ENCODE results near the gene C3orf22. TPM values are rescaled to one million over a fixed set of nuclear protein-coding genes. Genes with fewer than 3 reads are reported as not detected.

C3orf22 gene
- polyA plus RNA-seq, 1 donor, result 0.63 TPM

DNA sequence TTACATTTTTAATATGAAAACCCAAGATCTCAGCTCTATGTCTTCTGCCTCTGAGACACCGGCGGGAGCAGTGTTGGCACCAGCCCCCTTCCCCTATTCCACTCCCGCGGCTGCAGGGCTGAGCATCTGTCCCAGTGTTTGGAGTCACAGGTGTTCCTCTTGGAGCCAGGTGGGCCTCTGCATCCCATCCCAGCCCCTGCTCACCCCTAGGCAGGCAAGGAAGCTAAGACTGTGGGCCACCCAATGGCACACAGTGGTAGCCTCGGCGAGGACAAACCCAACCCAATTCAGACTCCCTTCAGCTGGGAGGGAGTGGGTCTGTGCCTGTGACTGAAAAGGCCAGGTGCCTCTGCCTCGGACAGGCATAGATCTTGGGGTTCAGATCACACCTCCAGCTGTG is 31.7 kb downstream of the C3orf22 start:
- H3K27me3 ChIP-seq (ENCODE audit: control insufficient read depth, insufficient read depth, low read length), result peaks cover 6% of the 10 kb centered on the region
- no CpG with 5 or more reads among the region's 7 CpGs for WGBS (ENCODE audit: insufficient coverage, low lambda C conversion rate)
- peak overlapping the region; percentile 96 for H3K27ac ChIP-seq (ENCODE audit: low read length)
- H3K36me3 ChIP-seq (ENCODE audit: control insufficient read depth, insufficient read depth, low read length), result peaks cover 10% of the 10 kb centered on the region
- H3K9me3 ChIP-seq (ENCODE audit: control insufficient read depth, low read depth, low read length), result no peaks in the 10 kb centered on the region
- no peak for DNase-seq
- H3K4me3 ChIP-seq (ENCODE audit: low read length), result no peak overlapping the region
- peaks cover 68% of the 10 kb centered on the region for H3K4me1 ChIP-seq (ENCODE audit: control insufficient read depth, insufficient read depth, low read length)

DNA sequence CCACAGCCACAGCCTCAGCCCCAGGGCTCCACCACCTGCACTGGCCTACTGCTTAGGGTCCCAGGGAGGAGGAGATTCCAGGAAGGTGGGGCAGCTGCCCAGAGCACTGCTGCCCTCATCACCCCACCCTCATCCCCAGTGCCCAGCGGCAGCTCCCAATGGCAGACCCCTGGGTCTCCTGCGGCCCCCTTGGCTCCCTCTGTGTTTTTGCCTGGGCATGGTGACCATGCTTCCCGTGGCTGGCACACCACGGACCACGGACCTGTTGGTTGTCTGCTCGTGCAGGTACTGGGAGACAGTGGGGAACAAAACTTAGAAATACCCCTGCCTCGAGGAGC is 32.1 kb downstream of the C3orf22 start:
- Histone ChIP-seq H3K27me3 (ENCODE audit: control insufficient read depth, insufficient read depth, low read length) (peaks cover 6% of the 10 kb centered on the region), H3K9me3 (ENCODE audit: control insufficient read depth, low read depth, low read length) (no peaks in the 10 kb centered on the region), H3K4me1 (ENCODE audit: control insufficient read depth, insufficient read depth, low read length) (peaks cover 68% of the 10 kb centered on the region), H3K36me3 (ENCODE audit: control insufficient read depth, insufficient read depth, low read length) (peaks cover 10% of the 10 kb centered on the region), H3K4me3 (ENCODE audit: low read length) (no peak overlapping the region), H3K27ac (ENCODE audit: low read length) (peak overlapping the region; percentile 96)
- no CpG with 5 or more reads among the region's 7 CpGs for WGBS (ENCODE audit: insufficient coverage, low lambda C conversion rate)
- DNase-seq, result no peak

DNA sequence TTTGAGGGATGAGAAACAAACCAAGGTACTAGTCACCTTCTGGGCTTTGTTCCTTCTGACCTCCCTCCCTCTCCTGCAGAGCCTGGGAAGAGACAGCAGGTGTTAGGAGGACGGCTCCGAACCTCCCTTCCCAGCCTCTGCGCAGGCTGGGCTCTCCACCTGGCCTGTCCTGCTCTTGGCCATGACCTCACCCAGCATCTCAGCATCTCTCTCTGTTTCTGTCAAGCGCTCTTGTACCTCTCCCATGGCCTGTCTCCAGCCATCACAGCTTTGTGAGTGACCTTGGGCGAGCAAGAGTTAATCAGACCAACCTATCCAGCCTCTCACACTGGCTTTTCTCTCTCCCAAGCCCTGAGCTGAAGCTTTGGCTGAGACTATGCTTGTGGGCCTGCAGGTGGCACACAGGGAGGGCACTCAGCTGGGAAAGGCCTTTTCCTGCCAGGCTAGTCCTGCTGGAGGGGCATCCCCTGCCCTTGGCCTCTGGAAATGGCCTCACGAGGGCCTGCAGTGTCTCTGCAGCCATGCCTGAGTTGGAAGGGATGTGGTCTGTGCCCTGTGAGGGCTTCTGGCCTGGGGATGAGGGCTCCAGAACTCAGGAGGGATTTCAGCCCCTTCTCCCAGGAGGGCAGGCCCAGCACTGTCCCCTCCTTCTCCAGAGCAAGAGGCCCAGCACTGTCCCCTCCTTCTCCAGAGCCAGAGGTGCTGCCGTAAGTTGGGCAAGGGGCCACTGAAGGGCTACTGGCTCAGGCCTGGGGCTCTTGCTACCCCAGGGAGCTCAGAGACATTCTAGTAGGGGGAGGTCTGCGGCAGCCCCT is 32.7 kb downstream of the C3orf22 start:
- Histone ChIP-seq H3K4me1 (ENCODE audit: control insufficient read depth, insufficient read depth, low read length) (peaks cover 67% of the 10 kb centered on the region), H3K27ac (ENCODE audit: low read length) (peak overlapping the region; percentile 91), H3K9me3 (ENCODE audit: control insufficient read depth, low read depth, low read length) (no peaks in the 10 kb centered on the region), H3K27me3 (ENCODE audit: control insufficient read depth, insufficient read depth, low read length) (peaks cover 6% of the 10 kb centered on the region), H3K36me3 (ENCODE audit: control insufficient read depth, insufficient read depth, low read length) (peaks cover 10% of the 10 kb centered on the region), H3K4me3 (ENCODE audit: low read length) (peak overlapping the region; percentile 59)
- DNase-seq, result no peak
- no CpG with 5 or more reads among the region's 8 CpGs for WGBS (ENCODE audit: insufficient coverage, low lambda C conversion rate)

DNA sequence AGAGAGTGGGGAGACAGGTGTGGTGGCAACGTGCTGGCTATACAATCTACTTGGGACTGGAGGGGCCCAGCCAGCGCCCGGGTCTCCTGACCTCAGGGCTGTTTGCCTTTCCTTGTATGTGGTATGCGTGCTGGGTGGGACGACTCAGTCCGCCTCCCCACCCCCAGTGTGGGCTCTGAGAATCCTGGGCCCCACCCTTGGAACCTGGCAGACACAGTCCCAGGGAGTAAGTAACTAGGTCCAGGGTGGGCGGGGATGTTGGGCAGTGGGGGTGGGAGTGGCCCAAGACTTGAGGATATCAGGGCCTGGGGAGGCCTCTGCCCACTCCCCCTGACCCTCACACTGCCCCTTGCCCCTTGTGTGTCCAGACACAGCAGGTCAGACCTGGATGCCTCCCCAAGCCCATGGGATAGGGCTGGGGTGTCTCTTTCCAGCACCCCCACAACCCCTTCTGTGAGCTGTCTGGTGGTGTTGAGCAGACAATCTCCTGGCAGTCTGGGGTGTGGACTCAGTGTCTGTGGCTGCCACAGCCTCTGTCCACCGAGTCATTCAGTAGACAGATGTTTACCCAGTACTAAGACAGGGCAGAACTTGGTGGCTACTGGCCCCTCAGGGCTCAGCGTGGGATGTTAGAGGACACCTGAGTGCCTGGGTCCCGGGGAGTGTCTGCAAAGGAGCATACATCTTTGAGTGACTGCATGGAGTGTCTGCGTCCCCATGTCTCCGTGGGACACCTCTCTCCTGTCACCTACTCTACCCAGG is 33.5 kb downstream of the C3orf22 start:
- peak; percentile 83 to 89 for DNase-seq
- H3K9me3 ChIP-seq (ENCODE audit: control insufficient read depth, low read depth, low read length), result no peaks in the 10 kb centered on the region
- peaks cover 59% of the 10 kb centered on the region for H3K4me1 ChIP-seq (ENCODE audit: control insufficient read depth, insufficient read depth, low read length)
- no CpG with 5 or more reads among the region's 12 CpGs for WGBS (ENCODE audit: insufficient coverage, low lambda C conversion rate)
- H3K27ac ChIP-seq (ENCODE audit: low read length), result peak overlapping the region; percentile 91
- peaks cover 10% of the 10 kb centered on the region for H3K36me3 ChIP-seq (ENCODE audit: control insufficient read depth, insufficient read depth, low read length)
- H3K27me3 ChIP-seq (ENCODE audit: control insufficient read depth, insufficient read depth, low read length), result peaks cover 6% of the 10 kb centered on the region
- H3K4me3 ChIP-seq (ENCODE audit: low read length), result peak overlapping the region; percentile 59

DNA sequence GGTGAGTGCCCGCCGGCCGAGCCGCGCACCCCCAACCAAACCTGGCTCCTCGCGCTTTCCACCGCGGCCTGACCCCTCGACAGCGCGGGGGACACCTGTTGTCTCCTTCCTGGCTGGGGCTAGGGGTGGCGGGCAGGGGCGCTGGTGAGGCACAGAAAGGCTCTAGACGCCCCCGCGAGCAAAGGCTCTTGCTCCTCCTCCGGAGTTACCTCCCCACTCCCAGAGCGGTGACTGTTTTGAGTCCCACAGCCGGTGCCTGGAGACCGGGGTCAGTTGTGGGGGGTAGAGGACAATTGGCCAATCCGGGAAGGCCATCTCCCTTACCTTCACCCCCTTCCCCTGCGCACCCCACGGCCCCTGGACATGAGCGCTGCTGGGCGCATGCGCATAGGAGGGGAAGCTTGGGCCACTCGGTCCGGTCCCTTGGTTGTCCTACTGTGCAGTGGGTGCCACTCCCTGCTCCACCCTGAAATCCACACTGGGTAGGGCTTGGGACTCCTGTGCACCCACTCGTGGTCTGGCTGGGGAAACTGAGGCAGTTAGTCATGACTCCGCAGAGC is 34.2 kb downstream of the C3orf22 start:
- Histone ChIP-seq H3K36me3 (ENCODE audit: control insufficient read depth, insufficient read depth, low read length) (peaks cover 10% of the 10 kb centered on the region), H3K9me3 (ENCODE audit: control insufficient read depth, low read depth, low read length) (no peaks in the 10 kb centered on the region), H3K27me3 (ENCODE audit: control insufficient read depth, insufficient read depth, low read length) (peaks cover 6% of the 10 kb centered on the region), H3K27ac (ENCODE audit: low read length) (peak overlapping the region; percentile 91), H3K4me1 (ENCODE audit: control insufficient read depth, insufficient read depth, low read length) (peaks cover 52% of the 10 kb centered on the region), H3K4me3 (ENCODE audit: low read length) (peak overlapping the region; percentile 59)
- no CpG with 5 or more reads among the region's 31 CpGs for WGBS (ENCODE audit: insufficient coverage, low lambda C conversion rate)
- peak; percentile 44 to 80 for DNase-seq

DNA sequence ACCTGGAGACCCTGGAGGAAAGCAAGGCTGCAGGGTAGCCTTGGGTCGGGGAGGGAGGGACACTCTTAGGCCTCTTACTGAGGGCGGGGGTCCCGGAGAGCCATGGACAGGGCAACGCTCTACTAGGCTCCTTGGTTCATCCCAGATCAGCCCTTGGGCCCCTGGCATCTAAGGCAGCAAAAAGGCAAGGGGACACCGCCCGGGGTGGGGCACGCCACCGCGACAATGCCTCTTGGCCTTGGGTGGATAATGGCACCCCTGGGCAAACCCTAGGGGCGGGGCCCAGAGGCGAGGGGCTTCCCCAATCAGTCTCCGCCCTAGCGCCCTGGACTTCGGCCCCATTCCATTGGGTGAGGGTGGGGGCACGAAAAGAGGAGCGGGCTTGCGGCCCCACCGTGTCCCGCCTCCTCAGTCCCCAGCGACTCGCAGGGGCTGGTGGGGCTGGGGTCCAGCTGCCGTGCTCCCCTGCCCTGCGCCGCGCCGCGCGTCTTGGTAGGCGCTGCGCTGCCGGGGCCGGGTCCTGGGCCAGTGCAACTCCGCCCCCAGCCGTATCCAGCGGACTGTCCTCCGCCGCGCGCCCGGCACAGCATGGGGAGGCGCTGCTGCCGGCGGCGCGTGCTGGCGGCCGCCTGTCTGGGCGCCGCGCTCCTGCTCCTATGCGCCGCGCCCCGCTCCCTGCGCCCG is 34.8 kb downstream of the C3orf22 start, which contains the start of gene CHST13:
CHST13 (plus strand) TSS at position 411 of the 684 bp plus-strand sequence; CDS start at position 589, 178 bp downstream.
- H3K27me3 ChIP-seq (ENCODE audit: control insufficient read depth, insufficient read depth, low read length), result peaks cover 6% of the 10 kb centered on the region
- H3K4me1 ChIP-seq (ENCODE audit: control insufficient read depth, insufficient read depth, low read length), result peaks cover 46% of the 10 kb centered on the region
- DNase-seq, result peak; percentile 89 to 97
- peaks cover 10% of the 10 kb centered on the region for H3K36me3 ChIP-seq (ENCODE audit: control insufficient read depth, insufficient read depth, low read length)
- H3K27ac ChIP-seq (ENCODE audit: low read length), result peak within 1 kb of the TSS; percentile 91
- WGBS (ENCODE audit: insufficient coverage, low lambda C conversion rate), result no CpG with 5 or more reads among the region's 56 CpGs
- peak within 1 kb of the TSS; percentile 59 for H3K4me3 ChIP-seq (ENCODE audit: low read length)
- H3K9me3 ChIP-seq (ENCODE audit: control insufficient read depth, low read depth, low read length), result no peaks in the 10 kb centered on the region

DNA sequence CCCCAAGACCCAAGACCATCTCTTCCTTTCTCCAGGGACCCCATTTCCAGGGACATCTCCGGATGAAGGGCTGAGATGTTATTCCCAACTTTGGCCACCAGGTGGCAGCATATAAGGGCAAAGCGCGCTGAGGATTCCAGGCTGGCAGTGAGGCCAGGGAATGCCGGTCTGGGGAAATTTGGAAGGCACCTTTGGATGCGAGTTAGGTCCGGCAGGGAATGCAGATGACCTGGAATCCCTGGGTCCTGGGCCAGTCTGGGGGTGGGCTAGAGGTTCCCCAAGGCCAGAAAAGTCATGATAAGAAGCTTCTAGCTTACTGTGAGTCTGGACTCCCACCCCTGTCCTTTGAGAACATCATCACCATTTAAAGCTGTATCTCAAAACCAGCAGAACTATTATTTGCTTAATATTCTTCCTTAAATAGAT is 36.4 kb downstream of the C3orf22 start:
- peaks cover 32% of the 10 kb centered on the region for H3K4me1 ChIP-seq (ENCODE audit: control insufficient read depth, insufficient read depth, low read length)
- peaks cover 10% of the 10 kb centered on the region for H3K36me3 ChIP-seq (ENCODE audit: control insufficient read depth, insufficient read depth, low read length)
- no peak overlapping the region for H3K4me3 ChIP-seq (ENCODE audit: low read length)
- no peak overlapping the region for H3K27ac ChIP-seq (ENCODE audit: low read length)
- no peaks in the 10 kb centered on the region for H3K9me3 ChIP-seq (ENCODE audit: control insufficient read depth, low read depth, low read length)
- peak in 1 of 2 donors; percentile 55 for DNase-seq
- whole genome bisulfite sequencing (ENCODE audit: insufficient coverage, low lambda C conversion rate), result no CpG with 5 or more reads among the region's 6 CpGs
- H3K27me3 ChIP-seq (ENCODE audit: control insufficient read depth, insufficient read depth, low read length), result peaks cover 6% of the 10 kb centered on the region

DNA sequence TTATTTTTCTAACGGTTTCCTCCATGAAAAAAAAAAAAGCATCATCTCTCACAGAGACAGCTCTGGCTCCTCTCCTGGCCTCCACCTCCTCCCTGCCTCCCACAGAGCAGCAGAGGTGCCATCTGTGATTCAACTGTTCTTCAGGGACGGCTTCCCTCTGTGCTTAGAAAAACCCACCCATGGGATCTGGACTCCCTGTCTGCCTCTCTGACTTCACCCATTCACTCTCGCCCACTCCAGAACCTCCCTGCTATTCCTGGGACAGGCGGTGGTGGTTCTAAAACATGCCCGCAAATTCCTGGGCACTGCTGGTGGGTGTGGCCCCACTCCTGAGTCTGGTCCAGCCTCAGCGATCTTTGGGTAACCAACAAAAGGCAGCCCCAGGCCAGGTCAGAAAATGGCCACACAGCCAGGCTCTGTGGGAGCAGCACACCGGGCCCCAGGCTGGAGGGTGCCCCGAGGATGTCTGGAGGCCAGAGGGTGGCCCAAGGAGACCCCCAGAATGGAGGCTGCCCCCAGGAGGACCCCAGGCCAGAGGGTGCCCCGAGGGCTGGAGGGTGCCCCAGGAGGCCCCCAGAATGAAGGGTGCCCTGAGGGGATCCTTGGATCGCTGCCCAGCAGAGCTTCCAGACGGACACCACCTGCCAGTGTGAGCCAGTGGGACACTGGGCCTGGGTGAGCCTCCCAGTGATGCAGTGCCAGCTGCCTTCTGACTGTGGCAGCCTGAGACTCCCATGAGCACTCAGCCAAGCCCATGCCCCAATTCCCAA is 37.4 kb downstream of the C3orf22 start:
- Histone ChIP-seq H3K9me3 (ENCODE audit: control insufficient read depth, low read depth, low read length) (no peaks in the 10 kb centered on the region), H3K36me3 (ENCODE audit: control insufficient read depth, insufficient read depth, low read length) (peaks cover 3% of the 10 kb centered on the region), H3K4me3 (ENCODE audit: low read length) (no peak overlapping the region), H3K4me1 (ENCODE audit: control insufficient read depth, insufficient read depth, low read length) (peaks cover 22% of the 10 kb centered on the region), H3K27me3 (ENCODE audit: control insufficient read depth, insufficient read depth, low read length) (peaks cover 6% of the 10 kb centered on the region), H3K27ac (ENCODE audit: low read length) (no peak overlapping the region)
- no peak for DNase-seq
- no CpG with 5 or more reads among the region's 11 CpGs for WGBS (ENCODE audit: insufficient coverage, low lambda C conversion rate)

DNA sequence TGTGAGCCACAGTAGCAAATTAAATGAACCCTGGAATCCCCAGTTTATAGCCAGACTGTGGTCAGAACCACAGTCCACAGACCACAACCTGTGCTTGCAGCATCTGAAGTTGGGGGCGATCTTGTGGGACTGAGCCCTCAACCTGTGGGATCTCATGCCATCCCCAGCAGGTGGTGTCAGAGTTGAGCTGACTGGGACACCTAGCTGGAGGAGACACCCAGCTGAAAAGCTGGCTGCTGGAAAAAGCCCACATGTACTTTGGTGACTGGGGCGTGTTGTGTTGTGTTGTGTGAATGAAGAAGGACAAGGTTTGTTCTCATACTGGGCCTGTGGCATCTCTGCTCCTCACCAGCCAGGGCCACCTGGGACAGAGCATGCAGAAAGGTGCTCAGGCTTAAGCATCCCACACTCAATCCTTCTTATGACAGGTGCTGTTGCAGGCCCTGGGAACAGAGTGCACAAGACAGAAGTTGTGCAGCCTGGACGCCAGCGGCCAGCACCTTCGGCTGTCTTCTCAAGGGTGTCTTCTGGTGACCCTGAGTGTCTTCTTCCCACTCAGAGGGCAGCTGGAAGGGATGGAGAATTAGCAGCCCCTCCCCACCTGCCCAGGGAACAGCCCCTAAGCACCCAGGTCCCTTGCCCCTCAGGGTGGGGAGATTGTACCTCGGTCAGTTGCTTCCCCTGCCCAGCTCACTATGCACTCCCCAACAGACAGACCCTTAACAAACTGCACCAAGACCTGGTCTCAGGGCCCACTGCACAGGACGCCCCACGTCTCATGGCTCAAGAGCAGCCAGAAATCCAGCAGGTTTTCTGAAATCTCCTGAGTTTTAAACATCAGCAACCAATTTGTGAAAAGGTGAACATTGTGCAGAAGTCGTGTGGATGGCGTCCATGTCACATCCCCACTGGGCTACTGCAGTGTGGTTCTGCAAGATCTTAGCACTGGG is 39.0 kb downstream of the C3orf22 start:
- WGBS (ENCODE audit: insufficient coverage, low lambda C conversion rate), result 100% methylated on average over 1 of the region's 10 CpGs
- Histone ChIP-seq H3K4me1 (ENCODE audit: control insufficient read depth, insufficient read depth, low read length) (peaks cover 11% of the 10 kb centered on the region), H3K27ac (ENCODE audit: low read length) (no peak overlapping the region), H3K27me3 (ENCODE audit: control insufficient read depth, insufficient read depth, low read length) (peaks cover 6% of the 10 kb centered on the region), H3K36me3 (ENCODE audit: control insufficient read depth, insufficient read depth, low read length) (no peaks in the 10 kb centered on the region), H3K9me3 (ENCODE audit: control insufficient read depth, low read depth, low read length) (no peaks in the 10 kb centered on the region), H3K4me3 (ENCODE audit: low read length) (no peak overlapping the region)
- no peak for DNase-seq
